Femur (tissue), 1 donor: Measurements from ENCODE around the gene CORIN.
"Not testable (repeated sequence)": the region's sequence is repeated elsewhere in the genome, so short reads cannot be mapped to it uniquely, and the experiment has no call there.

Experiments
- DNase-seq: peaks from one replicate; pipeline ENCODE4 v3.0.0-alpha.2; 2017

CORIN gene

GRCh38 chr4:47830265-47831025 lies 7.4 kb downstream of the CORIN start:
- DNase-seq, result no peak

GRCh38 chr4:47829438-47829837 lies 8.4 kb downstream of the CORIN start:
- no peak for DNase-seq

GRCh38 chr4:47827343-47828047 lies 10.4 kb downstream of the CORIN start:
- DNase-seq, result no peak

- peak; percentile 40 for DNase-seq
These were observed 13.0 kb downstream of the CORIN start for GRCh38 chr4:47824840-47825239.

GRCh38 chr4:47819178-47819577 lies 18.7 kb downstream of the CORIN start:
- DNase-seq, result no peak

- DNase-seq, result no peak
These were observed 20.6 kb downstream of the CORIN start for GRCh38 chr4:47817275-47817674.

- no peak for DNase-seq
These were observed 21.1 kb downstream of the CORIN start for GRCh38 chr4:47816748-47817147.

GRCh38 chr4:47814618-47815295 lies 23.1 kb downstream of the CORIN start:
- no peak for DNase-seq

- DNase-seq, result no peak
These were observed 28.1 kb downstream of the CORIN start for GRCh38 chr4:47809654-47810203.

- DNase-seq, result no peak
These were observed 33.3 kb downstream of the CORIN start for GRCh38 chr4:47804598-47804997.

GRCh38 chr4:47801481-47802002 lies 36.3 kb downstream of the CORIN start:
- DNase-seq, result no peak

- no peak for DNase-seq
These were observed 39.7 kb downstream of the CORIN start for GRCh38 chr4:47798165-47798564.

GRCh38 chr4:47791965-47792364 lies 45.9 kb downstream of the CORIN start:
- DNase-seq, result no peak

GRCh38 chr4:47790105-47790504 lies 47.8 kb downstream of the CORIN start:
- no peak for DNase-seq

GRCh38 chr4:47788126-47788525 lies 49.7 kb downstream of the CORIN start:
- DNase-seq, result no peak

- DNase-seq, result no peak
These were observed 50.9 kb downstream of the CORIN start for GRCh38 chr4:47786958-47787370.

- DNase-seq, result no peak
These were observed 52.7 kb downstream of the CORIN start for GRCh38 chr4:47785153-47785552.

- no peak for DNase-seq
These were observed 53.6 kb downstream of the CORIN start for GRCh38 chr4:47784222-47784621.

- DNase-seq, result no peak
These were observed 61.5 kb downstream of the CORIN start for GRCh38 chr4:47776353-47776752.

GRCh38 chr4:47774079-47774478 lies 63.8 kb downstream of the CORIN start:
- no peak for DNase-seq

GRCh38 chr4:47771020-47771419 lies 66.8 kb downstream of the CORIN start:
- DNase-seq, result no peak

- DNase-seq, result not testable (repeated sequence)
These were observed 69.9 kb downstream of the CORIN start for GRCh38 chr4:47767956-47768355.

GRCh38 chr4:47763279-47763678 lies 74.6 kb downstream of the CORIN start:
- DNase-seq, result no peak
